CD8-positive, alpha-beta memory T cell (primary cell): ENCODE results near the gene ADGRF3. TPM values are rescaled to one million over a fixed set of nuclear protein-coding genes. Genes with fewer than 3 reads are reported as not detected.
"Not testable (repeated sequence)": the region's sequence is repeated elsewhere in the genome, so short reads cannot be mapped to it uniquely, and the experiment has no call there.

ENCODE experiments used
- CTCF ChIA-PET: fragments of 350-600 bp; sonication (Branson Sonifier 250); formaldehyde crosslinking; loops from one replicate; lab custom pipeline; 2021; ENCODE audit warnings: antibody characterized with exemption; lab: Charles Lee
- POLR2A ChIA-PET: fragments of 350-600 bp; sonication (Branson Sonifier 250); formaldehyde crosslinking; loops from one replicate; lab custom pipeline; 2021; ENCODE audit warnings: antibody characterized with exemption; lab: Charles Lee
- DNase-seq, 5 donors: peaks; one replicate each; pipeline versions ENCODE4 v3.0.0 to v3.0.0-alpha.2; 2020 to 2022; ENCODE audit warnings: mixed read lengths in 1 of 5
- H3K27ac ChIP-seq: one replicate; pipeline ENCODE4 v1.7.0; 2013; ENCODE audit warnings: low read depth, mild to moderate bottlenecking, low read length, moderate library complexity
- H3K27me3 ChIP-seq: 2 replicates; pipeline ENCODE4 v1.7.0; 2013; ENCODE audit warnings: low read length, mild to moderate bottlenecking; ENCODE audit not compliant: insufficient read depth, poor library complexity, severe bottlenecking
- H3K36me3 ChIP-seq: 2 replicates; pipeline ENCODE4 v1.7.0; 2013; ENCODE audit warnings: mild to moderate bottlenecking, low read length, moderate library complexity; ENCODE audit not compliant: insufficient read depth
- H3K4me1 ChIP-seq: 2 replicates; pipeline ENCODE4 v1.7.0; 2013; ENCODE audit warnings: mild to moderate bottlenecking, low read length, moderate library complexity; ENCODE audit not compliant: insufficient read depth
- H3K4me3 ChIP-seq: 2 replicates; pipeline ENCODE4 v1.7.0; 2013; ENCODE audit warnings: mild to moderate bottlenecking, low read length
- H3K9me3 ChIP-seq: 2 replicates; pipeline ENCODE4 v1.7.0; 2013; ENCODE audit warnings: mild to moderate bottlenecking, low read length
- H3K27ac Mint-ChIP-seq, 8 donors: one replicate each; pipeline ENCODE4 v1.8.0; 2020 to 2021; ENCODE audit warnings: mixed read lengths in 8 of 8, mild to moderate bottlenecking in 6 of 8, inconsistent platforms in 3 of 8, moderate library complexity in 3 of 8
- H3K27me3 Mint-ChIP-seq, 2 donors: one replicate each; pipeline ENCODE4 v1.8.0; 2020 to 2021; ENCODE audit warnings: mixed read lengths in 2 of 2, mild to moderate bottlenecking in 1 of 2, moderate library complexity in 1 of 2
- H3K36me3 Mint-ChIP-seq, 3 donors: one replicate each; pipeline ENCODE4 v1.8.0; 2020 to 2021; ENCODE audit warnings: mixed read lengths in 3 of 3, inconsistent platforms in 1 of 3, mild to moderate bottlenecking in 1 of 3
- H3K4me1 Mint-ChIP-seq, 3 donors: one replicate each; pipeline ENCODE4 v1.8.0; 2020 to 2021; ENCODE audit warnings: mixed read lengths in 3 of 3, inconsistent platforms in 1 of 3, mild to moderate bottlenecking in 1 of 3
- H3K4me3 Mint-ChIP-seq, 7 donors: one replicate each; pipeline ENCODE4 v1.8.0; 2020 to 2021; ENCODE audit warnings: mixed read lengths in 7 of 7, mild to moderate bottlenecking in 6 of 7, moderate library complexity in 4 of 7, inconsistent platforms in 2 of 7
- H3K9me3 Mint-ChIP-seq, 5 donors: one replicate each; pipeline ENCODE4 v1.8.0; 2020 to 2022; ENCODE audit warnings: mixed read lengths in 5 of 5, mild to moderate bottlenecking in 3 of 5, moderate library complexity in 2 of 5, inconsistent platforms in 1 of 5
- polyA plus RNA-seq: library from polyadenylated mRNA; unstranded; fragments of 300-500 nt; fragmentation: Illumina TruSeq; gene quantifications from one replicate; pipeline ENCODE4 v1.2.3, GENCODE V29; 2021
- total RNA-seq, 2 experiments: library from RNA; stranded (reverse); gene quantifications; one replicate each; pipeline ENCODE4 v1.2.3, GENCODE V29; 2021

The ADGRF3 gene
- total and polyA plus RNA-seq, 3 experiments from 2014 or later, result 0.43 to 4.0 (median 2.6) TPM

GRCh38 chr2:26269571-26270158 lies 76.9 kb downstream of the ADGRF3 start:
- Mint-ChIP-seq H3K9me3 (no peaks in the 10 kb centered on the region), H3K27ac (peak overlapping the region in 1 of 8 donors; percentile 42), H3K4me1 (peaks cover 0 to 6% (median 4%) of the 10 kb centered on the region in 3 donors), H3K36me3 (peaks cover 6 to 51% (median 15%) of the 10 kb centered on the region in 3 donors), H3K4me3 (no peak overlapping the region), H3K27me3 (peaks cover 0 to 2% of the 10 kb centered on the region in 2 donors)
- Histone ChIP-seq H3K27me3 (no peaks in the 10 kb centered on the region), H3K4me1 (no peaks in the 10 kb centered on the region), H3K4me3 (no peak overlapping the region), H3K9me3 (no peaks in the 10 kb centered on the region), H3K27ac (no peak overlapping the region), H3K36me3 (peaks cover 12% of the 10 kb centered on the region)
- POLR2A ChIA-PET, result no interaction called here
- CTCF ChIA-PET, result no interaction called here
- DNase-seq, result no peak

DNA sequence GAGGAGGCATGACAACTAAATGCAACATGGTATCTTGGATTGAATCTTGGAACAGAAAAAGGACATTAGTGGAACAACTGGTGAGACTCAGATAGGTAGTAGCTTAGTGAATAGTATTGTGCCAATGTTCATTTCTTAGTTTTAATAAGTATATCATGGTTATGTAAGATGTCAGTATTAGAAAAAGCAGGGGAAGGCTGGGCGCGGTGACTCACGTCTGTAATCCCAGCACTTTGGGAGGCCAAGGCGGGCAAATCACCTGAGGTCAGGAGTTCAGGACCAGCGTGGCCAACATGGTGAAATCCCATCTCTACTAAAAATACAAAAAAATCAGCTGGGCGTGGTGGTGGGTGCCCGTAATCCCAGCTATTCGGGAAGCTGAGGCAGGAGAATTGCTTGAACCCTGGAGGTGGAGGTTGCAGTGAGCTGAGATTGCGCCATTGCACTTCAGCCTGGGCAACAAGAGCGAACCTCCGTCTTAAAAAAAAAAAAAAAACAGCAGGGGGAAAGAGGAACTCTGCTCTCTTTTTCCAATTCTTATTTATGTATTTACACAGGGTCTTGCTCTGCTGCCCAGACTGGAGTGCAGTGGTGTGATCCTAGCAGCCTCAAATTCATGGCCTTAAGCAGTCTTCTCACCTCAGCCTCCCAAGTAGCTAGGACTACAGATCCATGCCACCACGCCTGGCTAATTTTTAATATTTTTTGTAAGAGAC lies 77.8 kb downstream of the ADGRF3 start:
- H3K27ac ChIP-seq, H3K27me3 ChIP-seq, POLR2A ChIA-PET, H3K4me1 Mint-ChIP-seq, H3K36me3 ChIP-seq, H3K4me3 Mint-ChIP-seq, H3K9me3 Mint-ChIP-seq, H3K4me3 ChIP-seq, H3K4me1 ChIP-seq, H3K9me3 ChIP-seq, CTCF ChIA-PET, DNase-seq, H3K27me3 Mint-ChIP-seq: not testable (repeated sequence)
- Mint-ChIP-seq H3K27ac (peak overlapping the region in 1 of 8 donors; percentile 65), H3K36me3 (peaks cover 6 to 51% (median 17%) of the 10 kb centered on the region in 3 donors)

GRCh38 chr2:26268213-26268612 lies 78.4 kb downstream of the ADGRF3 start:
- ChIA-PET POLR2A (no interaction called here), CTCF (no interaction called here)
- peaks cover 3 to 52% (median 21%) of the 10 kb centered on the region in 3 donors for H3K36me3 Mint-ChIP-seq
- H3K4me3 Mint-ChIP-seq, result no peak overlapping the region
- no peak overlapping the region for H3K4me3 ChIP-seq
- DNase-seq, result no peak
- H3K4me1 ChIP-seq, result no peaks in the 10 kb centered on the region
- no peak overlapping the region for H3K27ac ChIP-seq
- no peaks in the 10 kb centered on the region for H3K9me3 Mint-ChIP-seq
- peaks cover 0 to 6% (median 4%) of the 10 kb centered on the region in 3 donors for H3K4me1 Mint-ChIP-seq
- no peaks in the 10 kb centered on the region for H3K27me3 ChIP-seq
- no peaks in the 10 kb centered on the region for H3K36me3 ChIP-seq
- H3K27ac Mint-ChIP-seq, result peak overlapping the region in 1 of 8 donors; percentile 65
- H3K9me3 ChIP-seq, result no peaks in the 10 kb centered on the region
- peaks cover 0 to 2% of the 10 kb centered on the region in 2 donors for H3K27me3 Mint-ChIP-seq

- DNase-seq, H3K9me3 Mint-ChIP-seq, H3K27me3 ChIP-seq, H3K27me3 Mint-ChIP-seq, H3K27ac Mint-ChIP-seq, H3K9me3 ChIP-seq, H3K4me1 ChIP-seq, H3K36me3 ChIP-seq, POLR2A ChIA-PET, H3K4me3 Mint-ChIP-seq, H3K27ac ChIP-seq, H3K4me3 ChIP-seq, CTCF ChIA-PET: not testable (repeated sequence)
- peaks cover 0 to 70% (median 9%) of the 10 kb centered on the region in 3 donors for H3K36me3 Mint-ChIP-seq
- peaks cover 2 to 13% (median 13%) of the 10 kb centered on the region in 3 donors for H3K4me1 Mint-ChIP-seq
These were observed 87.8 kb downstream of the ADGRF3 start for GRCh38 chr2:26258836-26259235.

Other genes starting within 250 kb of the ADGRF3 start
- 1 to 10 TPM; 3.2 to 3.3 TPM for gene GAREM2, start 173.7 kb downstream of the ADGRF3 start, total RNA-seq
- gene GAREM2, start 173.7 kb downstream of the ADGRF3 start, polyA plus RNA-seq, result 3.1 TPM
- gene HADHA, start 102.2 kb downstream of the ADGRF3 start, total RNA-seq, result 100 to 1,000 TPM; 122 to 126 TPM
- 116 TPM for gene HADHA, start 102.2 kb downstream of the ADGRF3 start, polyA plus RNA-seq
- 10 to 100 TPM; 75.1 to 80.2 TPM for gene HADHB, start 101.8 kb downstream of the ADGRF3 start, total RNA-seq
- gene HADHB, start 101.8 kb downstream of the ADGRF3 start, polyA plus RNA-seq, result 83.2 TPM
- 10 to 100 TPM; 58.4 to 61.9 TPM for gene SELENOI, start 646 bp downstream of the ADGRF3 start, total RNA-seq
- gene SELENOI, start 646 bp downstream of the ADGRF3 start, polyA plus RNA-seq, result 3.2 TPM
- gene DRC1, start 55.1 kb upstream of the ADGRF3 start, total RNA-seq, result not detected
- not detected for gene DRC1, start 55.1 kb upstream of the ADGRF3 start, polyA plus RNA-seq
- 1 to 10 TPM; 1.7 to 2.6 TPM for gene OTOF, start 131.3 kb upstream of the ADGRF3 start, total RNA-seq
- 1.7 TPM for gene OTOF, start 131.3 kb upstream of the ADGRF3 start, polyA plus RNA-seq